Measurements from ENCODE around the gene CEACAM19. TPM values are rescaled to one million over a fixed set of nuclear protein-coding genes. Genes with fewer than 3 reads are reported as not detected.

CEACAM19 gene
- total RNA-seq, 1 experiment from 2014 or later: 3.5 TPM

GRCh38 chr19:44672226-44672625 lies 944 bp downstream of the CEACAM19 start:
- Histone ChIP-seq H4K5ac (ENCODE audit: insufficient read length, low read depth, low read length) (no peak overlapping the region), H4K8ac (replicated peaks; ENCODE audit: insufficient read length, low read depth, low read length) (no peak overlapping the region), H3K4ac (ENCODE audit: low read depth, low read length) (no peak overlapping the region), H3K23me2 (ENCODE audit: insufficient read length, low read depth, low read length, poor library complexity, severe bottlenecking) (no peaks in the 10 kb centered on the region), H4K91ac (ENCODE audit: insufficient read length, low read depth, low read length) (no peak overlapping the region), H4K20me1 (ENCODE audit: control insufficient read depth, insufficient read depth, insufficient read length) (no peaks in the 10 kb centered on the region), H2BK120ac (ENCODE audit: low read depth, low read length, poor library complexity, severe bottlenecking) (no peak overlapping the region), H3K4me1 (ENCODE audit: insufficient read depth, low read length) (no peaks in the 10 kb centered on the region), H3K18ac (ENCODE audit: insufficient read length, low read depth, low read length) (no peak overlapping the region), H3K23ac (ENCODE audit: insufficient read length, low read depth, low read length) (no peak overlapping the region), H3K4me2 (ENCODE audit: insufficient read depth, insufficient read length, low read length) (no peak overlapping the region), H3K9me3 (ENCODE audit: control insufficient read depth, low read depth, low read length) (no peaks in the 10 kb centered on the region), H3K14ac (ENCODE audit: insufficient read depth, low read length) (no peak overlapping the region), H3K79me1 (ENCODE audit: insufficient read depth, low read depth, low read length, poor library complexity, severe bottlenecking) (no peaks in the 10 kb centered on the region), H2AFZ (ENCODE audit: low read length) (no peak overlapping the region), H2AK5ac (ENCODE audit: insufficient read length, low read length) (no peak overlapping the region), H2BK15ac (ENCODE audit: low read depth, low read length) (no peak overlapping the region), H2BK20ac (ENCODE audit: low read depth, low read length, poor library complexity, severe bottlenecking) (no peak overlapping the region), H3K79me2 (ENCODE audit: insufficient read depth, low read length) (no peaks in the 10 kb centered on the region), H2BK12ac (ENCODE audit: insufficient read length, low read depth, low read length) (no peak overlapping the region), H3T11ph (ENCODE audit: low read length) (no peak overlapping the region), H3K27me3 (ENCODE audit: insufficient read depth, low read length) (no peaks in the 10 kb centered on the region; the same call in 1 of the 2 replicates), H2BK5ac (ENCODE audit: insufficient read length, low read length) (no peak overlapping the region), H3K56ac (ENCODE audit: insufficient read length, low read depth, low read length) (no peak overlapping the region), H3K27ac (ENCODE audit: insufficient read length, low read depth, low read length) (no peak overlapping the region), H3K9ac (ENCODE audit: extremely low read depth, insufficient read length, low read length) (no peak overlapping the region)
- WGBS (ENCODE audit: extremely low coverage, insufficient read length, low lambda C conversion rate): no CpG with 5 or more reads among the region's 1 CpG
- H3K36me3 Mint-ChIP-seq (ENCODE audit: insufficient read depth in 1 of 3, low read depth in 3 of 3): no peaks in the 10 kb centered on the region
- H3K27ac Mint-ChIP-seq: no peak overlapping the region
- H3K4me1 Mint-ChIP-seq: peaks cover 2 to 4% of the 10 kb centered on the region in 2 experiments
- TF ChIP-seq, protein P1, sequence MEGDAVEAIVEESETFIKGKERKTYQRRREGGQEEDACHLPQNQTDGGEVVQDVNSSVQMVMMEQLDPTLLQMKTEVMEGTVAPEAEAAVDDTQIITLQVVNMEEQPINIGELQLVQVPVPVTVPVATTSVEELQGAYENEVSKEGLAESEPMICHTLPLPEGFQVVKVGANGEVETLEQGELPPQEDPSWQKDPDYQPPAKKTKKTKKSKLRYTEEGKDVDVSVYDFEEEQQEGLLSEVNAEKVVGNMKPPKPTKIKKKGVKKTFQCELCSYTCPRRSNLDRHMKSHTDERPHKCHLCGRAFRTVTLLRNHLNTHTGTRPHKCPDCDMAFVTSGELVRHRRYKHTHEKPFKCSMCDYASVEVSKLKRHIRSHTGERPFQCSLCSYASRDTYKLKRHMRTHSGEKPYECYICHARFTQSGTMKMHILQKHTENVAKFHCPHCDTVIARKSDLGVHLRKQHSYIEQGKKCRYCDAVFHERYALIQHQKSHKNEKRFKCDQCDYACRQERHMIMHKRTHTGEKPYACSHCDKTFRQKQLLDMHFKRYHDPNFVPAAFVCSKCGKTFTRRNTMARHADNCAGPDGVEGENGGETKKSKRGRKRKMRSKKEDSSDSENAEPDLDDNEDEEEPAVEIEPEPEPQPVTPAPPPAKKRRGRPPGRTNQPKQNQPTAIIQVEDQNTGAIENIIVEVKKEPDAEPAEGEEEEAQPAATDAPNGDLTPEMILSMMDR (conservative IDR thresholded peaks at IDR 0.05): no peak
- H3K27me3 Mint-ChIP-seq (ENCODE audit: low read depth): no peaks in the 10 kb centered on the region; the same call in none of the 2 replicates
- DNase-seq: no peak
- no peak overlapping the region for H3K4me3 Mint-ChIP-seq
- H3K9me3 Mint-ChIP-seq: no peaks in the 10 kb centered on the region; a peak in 1 of 5 replicates
